ENCODE results near the gene LDLRAP1. TPM values are rescaled to one million over a fixed set of nuclear protein-coding genes. Genes with fewer than 3 reads are reported as not detected.

Gene LDLRAP1
- total and polyA plus RNA-seq, 2 experiments from 2014 or later = 9.6 to 22.7 TPM

DNA sequence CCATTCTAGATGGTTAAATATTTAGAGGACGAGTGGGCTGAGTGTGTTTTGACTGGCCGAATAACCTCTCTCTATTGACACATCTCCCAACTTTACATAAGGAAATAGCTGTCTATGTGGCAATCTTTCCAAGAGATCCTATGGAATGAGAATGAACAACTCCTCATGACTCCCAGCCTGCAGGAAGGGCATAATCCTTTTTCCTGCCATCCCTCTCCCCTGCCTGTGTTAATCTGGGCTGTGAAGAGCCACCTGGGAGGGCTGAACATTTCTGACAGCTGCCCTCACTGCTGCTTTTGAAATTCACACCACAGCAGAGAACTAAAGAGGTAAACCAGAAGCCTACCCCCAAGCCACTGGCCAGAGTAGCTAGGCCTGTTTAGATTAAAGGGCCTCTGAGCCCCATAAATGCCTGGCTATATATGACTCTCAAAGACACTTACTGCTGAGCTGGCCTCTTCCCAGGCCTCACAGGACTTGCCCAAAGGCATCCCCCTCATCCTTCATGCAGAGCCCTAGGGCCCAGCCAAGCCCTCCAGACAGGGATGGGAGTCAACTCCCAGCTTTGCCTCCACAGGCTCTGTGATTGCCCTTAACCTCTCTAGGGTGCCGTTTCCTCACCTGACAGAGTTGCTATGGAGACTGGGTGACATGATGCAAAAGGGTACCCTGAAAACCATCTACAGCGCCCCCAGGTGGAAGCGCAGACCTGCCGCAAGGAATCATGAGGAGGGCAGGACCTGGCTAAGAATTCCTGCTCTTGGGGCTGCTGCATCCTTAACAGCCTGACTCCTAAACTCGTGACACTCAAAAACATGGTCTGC is 42.0 kb upstream of the LDLRAP1 start:
- Histone ChIP-seq H3K4me3 (no peak overlapping the region), H3F3A (replicated peaks; ENCODE audit: low read depth) (no peaks in the 10 kb centered on the region; the same call in 1 of the 2 replicates), H3K79me2 (replicated peaks; ENCODE audit: insufficient read depth) (no peaks in the 10 kb centered on the region), H3K4me2 (no peak overlapping the region), H3K27me3 (ENCODE audit: insufficient read depth) (no peaks in the 10 kb centered on the region), H3K4me1 (ENCODE audit: insufficient read depth) (peaks cover 29% of the 10 kb centered on the region), H3K36me3 (ENCODE audit: insufficient read depth) (peaks cover 6% of the 10 kb centered on the region; the same call in 1 of the 2 replicates), H3K9me2 (ENCODE audit: insufficient read depth) (no peaks in the 10 kb centered on the region), H4K20me1 (replicated peaks; ENCODE audit: insufficient read depth) (no peaks in the 10 kb centered on the region), H2AFZ (no peak overlapping the region), H3K27ac (ENCODE audit: low read depth) (no peak overlapping the region)
- H3K4me1 Mint-ChIP-seq = peaks cover 39% of the 10 kb centered on the region
- no peak overlapping the region for H3K4me3 Mint-ChIP-seq
- TF ChIP-seq CREB1 (CRISPR knock-in tag; IDR thresholded peaks at IDR 0.05; ENCODE audit: low read depth) = 0 out of 2 replicates have a peak, but pooled peaks have one; percentile 11
- TF ChIP-seq, protein P1, sequence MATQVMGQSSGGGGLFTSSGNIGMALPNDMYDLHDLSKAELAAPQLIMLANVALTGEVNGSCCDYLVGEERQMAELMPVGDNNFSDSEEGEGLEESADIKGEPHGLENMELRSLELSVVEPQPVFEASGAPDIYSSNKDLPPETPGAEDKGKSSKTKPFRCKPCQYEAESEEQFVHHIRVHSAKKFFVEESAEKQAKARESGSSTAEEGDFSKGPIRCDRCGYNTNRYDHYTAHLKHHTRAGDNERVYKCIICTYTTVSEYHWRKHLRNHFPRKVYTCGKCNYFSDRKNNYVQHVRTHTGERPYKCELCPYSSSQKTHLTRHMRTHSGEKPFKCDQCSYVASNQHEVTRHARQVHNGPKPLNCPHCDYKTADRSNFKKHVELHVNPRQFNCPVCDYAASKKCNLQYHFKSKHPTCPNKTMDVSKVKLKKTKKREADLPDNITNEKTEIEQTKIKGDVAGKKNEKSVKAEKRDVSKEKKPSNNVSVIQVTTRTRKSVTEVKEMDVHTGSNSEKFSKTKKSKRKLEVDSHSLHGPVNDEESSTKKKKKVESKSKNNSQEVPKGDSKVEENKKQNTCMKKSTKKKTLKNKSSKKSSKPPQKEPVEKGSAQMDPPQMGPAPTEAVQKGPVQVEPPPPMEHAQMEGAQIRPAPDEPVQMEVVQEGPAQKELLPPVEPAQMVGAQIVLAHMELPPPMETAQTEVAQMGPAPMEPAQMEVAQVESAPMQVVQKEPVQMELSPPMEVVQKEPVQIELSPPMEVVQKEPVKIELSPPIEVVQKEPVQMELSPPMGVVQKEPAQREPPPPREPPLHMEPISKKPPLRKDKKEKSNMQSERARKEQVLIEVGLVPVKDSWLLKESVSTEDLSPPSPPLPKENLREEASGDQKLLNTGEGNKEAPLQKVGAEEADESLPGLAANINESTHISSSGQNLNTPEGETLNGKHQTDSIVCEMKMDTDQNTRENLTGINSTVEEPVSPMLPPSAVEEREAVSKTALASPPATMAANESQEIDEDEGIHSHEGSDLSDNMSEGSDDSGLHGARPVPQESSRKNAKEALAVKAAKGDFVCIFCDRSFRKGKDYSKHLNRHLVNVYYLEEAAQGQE (IDR thresholded peaks at IDR 0.05; ENCODE audit: unreplicated experiment) = no peak
- TF ChIP-seq, protein P2, sequence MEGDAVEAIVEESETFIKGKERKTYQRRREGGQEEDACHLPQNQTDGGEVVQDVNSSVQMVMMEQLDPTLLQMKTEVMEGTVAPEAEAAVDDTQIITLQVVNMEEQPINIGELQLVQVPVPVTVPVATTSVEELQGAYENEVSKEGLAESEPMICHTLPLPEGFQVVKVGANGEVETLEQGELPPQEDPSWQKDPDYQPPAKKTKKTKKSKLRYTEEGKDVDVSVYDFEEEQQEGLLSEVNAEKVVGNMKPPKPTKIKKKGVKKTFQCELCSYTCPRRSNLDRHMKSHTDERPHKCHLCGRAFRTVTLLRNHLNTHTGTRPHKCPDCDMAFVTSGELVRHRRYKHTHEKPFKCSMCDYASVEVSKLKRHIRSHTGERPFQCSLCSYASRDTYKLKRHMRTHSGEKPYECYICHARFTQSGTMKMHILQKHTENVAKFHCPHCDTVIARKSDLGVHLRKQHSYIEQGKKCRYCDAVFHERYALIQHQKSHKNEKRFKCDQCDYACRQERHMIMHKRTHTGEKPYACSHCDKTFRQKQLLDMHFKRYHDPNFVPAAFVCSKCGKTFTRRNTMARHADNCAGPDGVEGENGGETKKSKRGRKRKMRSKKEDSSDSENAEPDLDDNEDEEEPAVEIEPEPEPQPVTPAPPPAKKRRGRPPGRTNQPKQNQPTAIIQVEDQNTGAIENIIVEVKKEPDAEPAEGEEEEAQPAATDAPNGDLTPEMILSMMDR (conservative IDR thresholded peaks at IDR 0.05; ENCODE audit: low read depth in 2 of 2) = peak; percentile 91 to 95
- ATAC-seq (peak; percentile 81), DNase-seq (ENCODE audit: low spot score) (peak; percentile 96)
- no peaks in the 10 kb centered on the region; the same call in 2 of the 3 replicates for H3K36me3 Mint-ChIP-seq (ENCODE audit: low read depth)
- no peaks in the 10 kb centered on the region; the same call in 1 of the 3 replicates for H3K9me3 Mint-ChIP-seq
- H3K27me3 Mint-ChIP-seq (ENCODE audit: insufficient read depth, low read depth, poor library complexity) = peaks cover 25% of the 10 kb centered on the region
- peak overlapping the region; percentile 12; the same call in 1 of the 2 replicates for H3K27ac Mint-ChIP-seq

DNA sequence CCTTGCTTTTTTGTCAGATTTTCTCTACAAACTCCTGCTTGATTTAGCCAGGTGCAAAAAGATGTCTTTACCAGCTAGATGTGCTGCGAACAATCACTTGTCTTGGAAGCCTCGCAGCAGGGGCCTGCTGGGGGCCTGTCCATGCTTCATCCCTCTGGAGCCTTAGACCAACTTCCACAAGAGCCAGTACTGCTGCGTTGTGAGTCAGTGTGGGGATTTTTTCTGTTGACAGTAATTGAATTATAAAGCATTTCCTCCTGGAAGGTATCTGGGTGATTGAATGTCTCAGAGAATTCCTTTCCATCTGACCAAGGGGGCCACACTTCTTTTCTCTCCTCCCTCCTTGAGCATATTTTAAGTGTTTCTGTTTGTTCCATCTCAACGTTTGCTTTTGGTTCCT is 40.4 kb upstream of the LDLRAP1 start:
- H3K27me3 Mint-ChIP-seq (ENCODE audit: insufficient read depth, low read depth, poor library complexity) = peaks cover 26% of the 10 kb centered on the region
- no peaks in the 10 kb centered on the region; the same call in 2 of the 3 replicates for H3K36me3 Mint-ChIP-seq (ENCODE audit: low read depth)
- Histone ChIP-seq H3K79me2 (replicated peaks; ENCODE audit: insufficient read depth) (no peaks in the 10 kb centered on the region), H3K9me2 (ENCODE audit: insufficient read depth) (no peaks in the 10 kb centered on the region), H3K4me2 (peak overlapping the region; percentile 55), H3K27ac (ENCODE audit: low read depth) (peak overlapping the region; percentile 61), H3K4me3 (no peak overlapping the region), H3K27me3 (ENCODE audit: insufficient read depth) (no peaks in the 10 kb centered on the region), H3F3A (replicated peaks; ENCODE audit: low read depth) (no peaks in the 10 kb centered on the region; the same call in 1 of the 2 replicates), H3K4me1 (ENCODE audit: insufficient read depth) (peaks cover 34% of the 10 kb centered on the region), H3K36me3 (ENCODE audit: insufficient read depth) (peaks cover 6% of the 10 kb centered on the region; the same call in 1 of the 2 replicates), H2AFZ (no peak overlapping the region), H4K20me1 (replicated peaks; ENCODE audit: insufficient read depth) (no peaks in the 10 kb centered on the region)
- DNase-seq (ENCODE audit: low spot score) = no peak
- ATAC-seq = no peak
- H3K9me3 Mint-ChIP-seq = peaks cover 3% of the 10 kb centered on the region; the same call in 2 of the 3 replicates
- H3K4me1 Mint-ChIP-seq = peaks cover 45% of the 10 kb centered on the region
- H3K4me3 Mint-ChIP-seq = no peak overlapping the region
- H3K27ac Mint-ChIP-seq = no peak overlapping the region
- TF ChIP-seq, protein P2 (conservative IDR thresholded peaks at IDR 0.05; ENCODE audit: low read depth in 2 of 2) = no peak
- TF ChIP-seq CREB1 (CRISPR knock-in tag; IDR thresholded peaks at IDR 0.05; ENCODE audit: low read depth) (no peak), EZH2 (IDR thresholded peaks at IDR 0.05; ENCODE audit: low read depth, unreplicated experiment) (no peak)

Measured in GM23338 (cell line).